Measurements from ENCODE around the gene THRSP. TPM values are rescaled to one million over a fixed set of nuclear protein-coding genes. Genes with fewer than 3 reads are reported as not detected.
"Not testable (repeated sequence)": the region's sequence is repeated elsewhere in the genome, so short reads cannot be mapped to it uniquely, and the experiment has no call there.

Gene THRSP, protein sequence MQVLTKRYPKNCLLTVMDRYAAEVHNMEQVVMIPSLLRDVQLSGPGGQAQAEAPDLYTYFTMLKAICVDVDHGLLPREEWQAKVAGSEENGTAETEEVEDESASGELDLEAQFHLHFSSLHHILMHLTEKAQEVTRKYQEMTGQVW
- 10 to 100 TPM; 34.6 to 88.4 TPM for total RNA-seq
- long read RNA-seq, transcript THRSP-201 (2 exons, 1,174 nt): major isoform, 7 of 7 reads
- long read RNA-seq, partial matches to known transcripts: 0 of 7 reads
- long read RNA-seq, other reads (novel, unspliced or antisense): 0 of 7 reads

DNA sequence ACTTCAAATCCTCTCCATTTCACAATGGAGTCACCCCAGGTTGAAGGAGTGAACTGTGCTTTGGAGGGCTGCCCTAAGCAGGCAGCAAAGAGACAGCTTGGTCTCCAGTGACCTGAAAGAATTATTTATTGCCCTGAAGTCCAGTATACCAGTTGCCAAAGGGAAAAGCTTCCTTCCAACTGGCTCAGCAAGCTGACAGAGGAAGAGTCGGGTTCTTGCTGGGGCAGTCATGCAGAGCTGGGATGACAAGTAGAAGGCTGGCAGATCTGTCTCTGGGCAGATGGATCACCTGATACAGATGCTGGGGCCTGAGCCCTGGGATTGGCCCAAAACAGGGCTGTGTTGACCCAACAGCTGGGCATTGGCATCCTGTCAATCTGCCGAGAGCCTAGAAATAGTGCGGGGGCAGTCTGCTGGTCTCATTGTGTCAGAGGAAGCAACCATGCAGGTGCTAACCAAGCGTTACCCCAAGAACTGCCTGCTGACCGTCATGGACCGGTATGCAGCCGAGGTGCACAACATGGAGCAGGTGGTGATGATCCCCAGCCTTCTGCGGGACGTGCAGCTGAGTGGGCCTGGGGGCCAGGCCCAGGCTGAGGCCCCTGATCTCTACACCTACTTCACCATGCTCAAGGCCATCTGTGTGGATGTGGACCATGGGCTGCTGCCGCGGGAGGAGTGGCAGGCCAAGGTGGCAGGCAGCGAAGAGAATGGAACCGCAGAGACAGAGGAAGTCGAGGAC is at the start of gene THRSP:
Gene THRSP, plus strand, starts transcription at position 422 of the 742 bp plus-strand sequence. Its CDS starts 21 bp downstream, at position 443.
- no peak for DNase-seq
- intact Hi-C loops (cut with DNase I): no loop called here

DNA sequence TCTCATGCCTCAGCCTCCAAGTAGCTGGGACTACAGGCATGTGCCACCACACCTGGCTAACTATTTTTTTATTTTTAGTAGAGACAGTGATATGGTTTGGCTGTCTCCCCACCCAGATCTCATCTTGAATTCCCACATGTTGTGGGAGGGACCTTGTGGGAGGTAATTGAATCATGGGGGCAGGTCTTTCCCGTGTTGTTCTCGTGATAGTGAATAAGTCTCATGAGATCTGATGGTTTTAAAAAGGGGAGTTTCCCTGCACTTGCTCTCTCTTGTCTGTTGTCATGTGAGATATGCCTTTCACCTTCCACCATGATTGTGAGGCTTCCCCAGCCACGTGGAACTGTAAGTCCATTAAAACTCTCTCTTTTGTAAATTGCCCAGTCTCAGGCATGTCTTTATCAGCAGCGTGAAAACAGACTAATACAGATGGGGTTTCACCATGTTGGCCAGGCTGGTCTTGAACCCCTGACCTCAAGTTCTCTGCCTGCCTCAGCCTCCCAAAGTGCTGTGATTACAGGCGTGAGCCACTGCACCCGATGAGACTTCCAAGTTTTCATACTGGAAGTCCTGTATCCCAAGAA is 48.6 kb upstream of the THRSP start:
- intact Hi-C loops (cut with DNase I); ATAC-seq; DNase-seq: not testable (repeated sequence)

More for the DNA sequence above, at the start of gene THRSP:
- ATAC-seq: peak in 1 of 2 donors; percentile 48

DNA sequence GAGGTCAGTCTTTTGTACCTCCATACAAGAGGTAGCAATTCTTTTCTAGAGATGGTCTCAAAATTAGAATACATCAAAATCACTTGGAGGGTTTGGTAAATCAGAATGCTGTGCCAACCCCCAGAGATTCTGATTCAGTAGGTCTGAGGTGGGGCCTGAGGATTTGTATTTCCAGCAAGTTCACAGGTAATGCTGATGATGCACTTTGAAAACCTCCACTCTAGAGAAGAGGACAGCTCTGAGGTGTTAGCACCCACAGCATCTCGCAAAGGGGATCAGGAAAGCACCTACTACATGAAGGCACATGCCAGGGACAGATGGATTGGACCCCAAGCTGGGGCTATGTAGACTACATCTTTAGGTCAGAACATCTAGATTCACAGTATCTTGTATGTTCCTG is 47.8 kb upstream of the THRSP start:
- no peak for ATAC-seq
- intact Hi-C loops (cut with DNase I): no loop called here
- DNase-seq: no peak

DNA sequence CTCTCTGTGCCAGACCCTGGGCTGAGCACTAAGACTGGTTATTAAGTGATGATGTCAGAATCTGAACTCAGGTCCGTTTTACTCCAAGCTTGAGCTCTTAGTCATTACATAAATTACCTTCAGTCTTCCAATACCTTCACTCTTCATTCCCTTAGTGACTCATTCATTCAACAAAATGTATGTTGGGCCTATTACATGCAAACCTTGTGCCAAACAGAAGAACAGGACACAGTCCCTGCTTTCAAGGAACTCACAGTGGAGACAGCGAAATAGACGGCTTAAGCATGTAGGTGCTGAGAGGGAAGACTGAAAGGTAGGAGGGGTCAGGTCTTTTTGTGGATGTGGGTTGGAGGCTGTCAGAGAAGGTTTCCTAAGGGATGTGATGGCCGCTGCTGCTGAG is 43.9 kb upstream of the THRSP start:
- no peak for ATAC-seq
- intact Hi-C loops (cut with DNase I): no loop called here
- DNase-seq: no peak

DNA sequence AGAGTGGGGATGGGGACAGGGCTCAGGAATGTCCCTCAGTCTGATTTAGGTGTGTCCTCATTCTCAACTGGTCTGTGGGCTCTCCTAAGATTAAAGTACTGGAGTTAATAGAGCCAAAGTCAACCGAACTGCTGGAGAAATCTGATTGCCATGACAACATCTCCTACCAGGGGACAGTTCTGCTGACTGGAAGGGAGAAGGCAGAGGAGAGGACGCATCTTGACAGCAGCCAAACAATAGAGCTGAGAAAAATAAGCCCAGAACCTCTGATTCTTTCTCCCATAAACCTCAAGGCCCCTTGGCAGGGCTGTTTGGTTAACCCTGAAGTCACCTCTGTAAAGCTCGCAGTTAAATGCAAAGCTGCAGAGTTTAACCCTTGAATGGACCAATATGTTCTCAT is 43.4 kb upstream of the THRSP start:
- ATAC-seq: no peak
- intact Hi-C loops (cut with DNase I): no loop called here

DNA sequence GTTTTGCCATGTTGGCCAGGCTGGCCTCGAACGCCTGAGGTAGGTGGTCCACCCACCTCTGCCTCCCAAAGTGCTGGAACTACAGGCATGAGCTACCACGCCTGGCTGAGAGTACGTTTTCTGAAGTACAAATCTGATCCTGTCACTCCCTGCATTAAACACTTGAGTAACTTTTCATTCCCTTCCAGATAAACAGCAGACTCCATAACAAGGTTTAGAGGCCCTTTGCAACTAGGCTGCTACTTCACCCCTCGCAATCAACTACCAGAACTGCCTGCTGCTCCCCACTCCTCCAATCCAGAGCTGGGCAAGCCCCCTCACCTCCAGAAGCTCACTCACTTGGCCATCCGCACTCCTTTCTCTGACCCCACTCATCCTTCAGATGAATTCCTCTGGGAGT is 42.0 kb upstream of the THRSP start:
- DNase-seq (no peak), ATAC-seq (no peak)
- intact Hi-C loops (cut with DNase I): no loop called here

More for the DNA sequence above, 43.4 kb upstream of the THRSP start:
- no peak for DNase-seq

DNA sequence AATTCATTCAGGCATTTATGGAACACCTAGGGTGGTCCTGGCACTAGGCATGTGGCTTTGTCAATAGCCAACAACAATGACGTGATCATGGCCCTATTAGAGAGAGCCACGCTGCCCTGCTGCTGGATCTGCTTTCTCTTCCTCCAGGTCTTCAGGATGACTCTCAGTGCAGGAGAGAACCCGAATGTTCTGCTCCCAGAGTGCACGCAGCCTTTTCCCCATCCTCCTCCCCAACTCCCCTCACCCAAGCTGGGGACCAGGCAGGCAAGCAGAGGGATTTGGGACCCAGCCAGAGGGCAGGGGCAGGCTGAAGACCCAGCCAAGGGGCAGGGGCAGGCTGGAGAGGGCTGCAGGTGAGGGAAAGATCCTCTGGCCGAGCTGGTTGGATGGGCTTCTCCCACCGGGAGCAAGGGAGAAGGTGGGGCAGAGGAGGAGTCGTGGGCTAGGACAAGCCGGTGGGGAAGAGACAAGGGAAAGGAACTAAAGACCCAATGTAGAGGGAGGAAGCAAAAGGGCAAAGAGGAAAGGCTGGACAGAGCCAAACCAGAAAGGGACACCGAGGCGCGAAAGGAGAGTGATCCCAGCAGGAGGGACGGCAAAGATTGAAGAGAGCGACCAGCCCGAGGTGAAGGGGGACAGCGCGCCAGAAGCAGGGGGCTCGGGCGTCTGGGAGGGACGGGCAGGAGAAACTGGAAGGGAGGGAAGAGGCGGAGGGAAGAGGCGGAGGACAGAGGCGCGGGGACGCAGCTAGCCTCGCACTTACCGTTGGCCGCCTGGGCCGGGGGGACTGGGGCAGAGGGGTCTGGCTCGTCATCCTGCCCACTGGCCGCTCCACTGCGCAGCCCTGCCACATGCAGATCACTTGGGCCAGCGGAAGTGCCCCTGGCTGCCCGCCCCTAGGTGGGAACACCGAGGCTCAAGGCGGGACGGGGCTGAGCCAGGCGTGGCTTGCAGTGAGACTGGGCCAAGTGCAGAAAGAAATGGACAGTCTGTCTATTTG is 41.0 kb upstream of the THRSP start, which contains the start of gene KCTD14:
Gene KCTD14, minus strand, starts transcription at position 880 of the 1,000 bp plus-strand sequence. Its CDS starts 27 bp downstream, at position 853.
- peak; percentile 82 to 92 for ATAC-seq
- DNase-seq: peak; percentile 53
- intact Hi-C loops (cut with DNase I): no loop called here

DNA sequence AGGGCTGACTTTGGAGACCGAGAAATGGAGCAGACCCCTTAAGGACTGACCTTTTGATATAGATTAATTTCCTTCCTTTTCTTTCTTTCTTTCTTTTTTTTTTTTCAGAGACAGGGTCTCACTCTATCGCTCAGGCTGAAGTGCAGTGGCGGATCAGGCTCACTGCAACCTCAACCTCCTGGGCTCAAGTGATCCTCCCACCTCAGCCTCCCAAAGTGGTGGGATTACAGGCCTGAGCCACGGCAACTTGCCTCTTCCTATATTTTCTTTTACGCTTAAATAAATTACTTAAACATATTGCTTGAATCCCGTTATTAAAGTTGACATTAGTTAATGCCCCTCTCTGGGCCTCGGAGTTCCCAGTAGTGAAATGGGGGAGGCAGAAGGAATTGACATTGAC is 40.2 kb upstream of the THRSP start:
- peak in 1 of 2 donors; percentile 15 for ATAC-seq
- intact Hi-C loops (cut with DNase I): no loop called here
- DNase-seq: no peak

DNA sequence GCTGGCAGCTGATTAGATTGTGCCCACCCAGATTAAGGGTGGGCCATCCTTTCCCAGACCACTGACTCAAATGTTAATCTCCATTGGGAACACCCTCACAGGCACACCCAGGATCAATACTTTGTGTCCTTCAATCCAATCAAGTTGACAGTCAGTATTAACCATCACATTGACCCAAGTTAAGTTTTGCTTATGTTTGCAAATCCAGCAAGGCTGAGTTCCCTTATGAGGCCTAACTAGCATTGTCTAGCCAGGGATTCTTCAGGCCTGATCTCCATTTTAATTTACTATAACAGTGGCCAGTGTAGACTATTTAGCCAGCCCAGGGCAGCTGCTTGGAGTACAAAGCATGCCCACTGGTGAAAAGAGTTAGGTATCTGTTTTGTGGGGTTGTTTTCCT is 38.3 kb upstream of the THRSP start:
- DNase-seq (no peak), ATAC-seq (no peak)
- intact Hi-C loops (cut with DNase I): no loop called here

DNA sequence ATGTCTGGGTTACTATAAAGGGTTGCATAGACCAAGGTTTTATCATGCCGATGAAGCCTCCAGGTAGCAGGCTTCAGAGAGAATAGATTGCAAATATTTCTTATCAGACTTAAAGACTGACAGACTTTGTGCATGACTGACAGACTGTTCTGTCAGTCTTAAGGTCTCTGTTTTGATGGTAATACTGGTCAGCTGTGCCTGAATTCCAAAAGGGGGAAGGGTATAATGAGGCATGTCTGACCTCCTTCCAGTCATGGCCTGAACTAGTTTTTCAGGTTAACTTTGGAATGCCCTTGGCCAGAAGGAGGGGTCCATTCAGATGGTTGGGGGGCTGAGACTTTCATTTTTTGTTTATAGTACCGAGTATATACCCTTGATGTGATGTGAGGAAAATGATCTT is 35.9 kb upstream of the THRSP start:
- ATAC-seq (no peak), DNase-seq (no peak)
- intact Hi-C loops (cut with DNase I): no loop called here

DNA sequence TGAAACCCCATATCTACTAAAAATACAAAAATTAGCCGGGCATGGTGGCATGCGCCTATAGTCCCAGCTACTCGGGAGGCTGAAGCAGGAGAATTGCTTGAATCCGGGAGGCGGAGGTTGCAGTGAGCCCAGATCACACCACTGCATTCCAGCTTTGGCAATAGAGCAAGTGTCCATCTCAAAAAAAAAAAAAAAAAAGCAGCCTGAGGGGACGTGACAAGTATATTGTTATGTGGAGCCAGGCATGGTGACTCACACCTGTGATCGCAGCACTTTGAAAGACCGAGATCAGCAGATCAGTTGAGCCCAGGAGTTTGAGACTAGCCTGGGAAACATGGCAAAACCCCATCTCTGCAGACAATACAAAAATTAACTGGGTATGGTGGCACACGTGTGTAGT is 35.2 kb upstream of the THRSP start:
- intact Hi-C loops (cut with DNase I); DNase-seq; ATAC-seq: not testable (repeated sequence)

DNA sequence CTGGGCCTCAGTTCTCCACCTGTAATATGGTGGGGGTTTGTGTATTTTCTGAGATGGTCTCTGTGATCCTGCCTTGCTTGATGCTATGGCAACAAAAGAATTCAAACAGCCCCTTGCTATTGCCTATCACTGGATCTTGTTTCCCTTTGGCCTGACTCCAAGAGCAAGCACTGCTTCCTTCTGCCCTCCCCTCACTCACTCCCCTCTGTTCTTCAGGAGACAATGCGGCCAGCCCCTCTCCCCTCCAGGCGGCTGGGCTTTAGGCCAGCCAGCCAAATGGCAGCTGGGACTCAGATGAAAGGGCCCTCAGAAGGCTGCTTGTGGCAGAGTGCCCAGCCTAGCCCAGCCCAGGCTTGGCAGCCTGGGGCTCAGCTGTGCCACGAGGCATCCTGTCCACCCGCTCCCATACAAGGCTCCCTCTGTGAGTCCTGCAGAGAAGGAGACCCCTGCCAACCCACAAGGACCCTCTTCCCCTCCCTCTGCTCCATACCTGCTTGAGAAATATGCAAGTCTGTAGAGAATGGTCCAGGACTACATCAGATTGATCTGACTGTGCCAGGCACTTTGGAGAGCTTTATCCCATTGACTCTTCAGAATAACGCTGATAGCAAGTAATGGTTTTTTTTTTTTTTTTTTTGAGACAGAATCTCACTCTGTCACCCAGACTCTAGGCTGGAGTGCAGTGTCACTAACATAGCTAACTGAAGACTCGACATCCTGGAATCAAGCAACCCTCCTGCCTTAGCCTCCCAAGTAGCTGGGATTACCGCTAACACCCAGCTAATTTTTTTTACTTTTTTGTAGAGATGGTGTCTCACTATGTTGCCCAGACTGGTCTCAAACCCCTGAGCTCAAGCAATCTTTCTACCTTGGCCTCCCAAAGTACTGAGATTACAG is 33.0 kb upstream of the THRSP start:
- peak; percentile 93 to 95 for ATAC-seq
- DNase-seq: peak; percentile 55
- intact Hi-C loops (cut with DNase I): no loop called here

DNA sequence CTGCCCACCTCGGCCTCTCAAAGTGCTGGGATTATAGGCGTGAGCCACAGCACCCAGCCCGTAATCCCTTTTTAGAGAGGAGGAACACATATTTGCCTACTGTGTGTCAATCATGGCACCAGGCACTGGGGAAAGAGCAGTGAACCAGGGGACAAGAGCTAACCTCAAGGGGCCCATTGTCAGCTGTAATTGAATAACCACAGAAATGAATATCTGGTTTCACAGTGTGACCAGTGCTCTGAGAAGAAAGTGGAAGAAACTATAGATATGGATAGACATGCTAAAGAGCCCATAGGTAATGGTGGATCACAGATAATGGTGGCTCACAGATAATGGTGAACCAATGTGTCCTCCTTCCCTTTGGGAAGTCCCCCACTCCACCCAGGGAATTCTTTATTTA is 32.0 kb upstream of the THRSP start:
- no peak for DNase-seq
- no peak for ATAC-seq
- intact Hi-C loops (cut with DNase I): no loop called here

DNA sequence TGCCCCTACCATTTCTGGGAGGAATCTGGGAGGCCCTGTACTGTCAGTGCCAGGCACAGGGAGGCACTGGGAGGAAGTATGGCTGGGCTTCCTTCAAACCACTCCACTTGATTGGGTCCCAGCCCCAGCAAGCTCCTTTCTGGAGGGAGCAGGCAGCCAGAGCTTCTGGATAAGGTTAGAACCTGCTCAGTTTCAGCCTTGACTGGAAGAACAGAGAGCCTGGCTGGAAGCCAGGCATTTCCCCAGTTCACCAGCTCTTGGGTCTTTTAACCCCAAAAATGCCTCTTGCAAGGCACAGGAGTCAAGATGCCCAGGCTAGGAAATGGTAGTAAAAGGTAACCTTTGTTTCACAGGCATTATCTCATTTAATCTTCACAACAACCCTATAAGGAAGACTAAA is 31.6 kb upstream of the THRSP start:
- ATAC-seq (peak in 1 of 2 donors; percentile 45), DNase-seq (no peak)
- intact Hi-C loops (cut with DNase I): no loop called here

DNA sequence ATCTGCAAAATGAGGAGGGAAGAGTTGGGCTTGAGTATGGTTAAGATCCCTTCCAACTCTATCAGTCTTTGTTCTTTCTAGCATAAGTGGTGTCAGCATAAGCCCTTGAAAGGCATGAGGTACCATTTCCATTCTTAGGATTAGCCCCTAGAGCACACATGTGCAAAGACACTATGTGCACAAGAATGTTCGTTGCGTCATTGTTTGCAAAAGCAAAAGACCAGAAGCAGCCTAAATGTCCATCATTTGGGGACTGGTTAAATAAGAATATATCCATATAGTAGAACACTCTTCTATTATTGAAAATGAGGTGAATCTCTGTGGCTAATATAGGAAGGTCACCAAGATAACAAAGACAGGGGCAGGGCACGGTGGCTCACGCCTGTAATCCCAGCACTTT is 30.6 kb upstream of the THRSP start:
- no peak for ATAC-seq
- DNase-seq: no peak
- intact Hi-C loops (cut with DNase I): no loop called here

DNA sequence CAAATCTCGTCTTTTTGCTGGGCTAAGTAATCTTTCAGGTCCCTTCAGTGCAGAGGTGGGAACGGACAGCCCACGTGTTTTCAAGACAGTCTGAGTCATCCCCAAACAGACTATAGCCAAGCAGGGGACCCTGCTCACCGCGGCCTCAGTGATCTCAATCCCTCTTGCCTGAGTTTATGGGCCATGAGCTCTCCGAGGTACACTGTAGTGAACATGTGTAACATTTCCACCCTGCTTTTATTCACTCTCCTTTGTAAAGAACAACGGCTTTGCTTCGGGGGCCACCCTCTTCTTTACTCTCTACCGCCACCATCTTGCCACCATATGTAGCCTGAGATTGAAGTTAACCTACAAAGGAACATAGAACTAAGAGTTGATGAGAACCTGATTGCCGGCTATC is 29.0 kb upstream of the THRSP start:
- DNase-seq: no peak
- intact Hi-C loops (cut with DNase I): no loop called here
- no peak for ATAC-seq

DNA sequence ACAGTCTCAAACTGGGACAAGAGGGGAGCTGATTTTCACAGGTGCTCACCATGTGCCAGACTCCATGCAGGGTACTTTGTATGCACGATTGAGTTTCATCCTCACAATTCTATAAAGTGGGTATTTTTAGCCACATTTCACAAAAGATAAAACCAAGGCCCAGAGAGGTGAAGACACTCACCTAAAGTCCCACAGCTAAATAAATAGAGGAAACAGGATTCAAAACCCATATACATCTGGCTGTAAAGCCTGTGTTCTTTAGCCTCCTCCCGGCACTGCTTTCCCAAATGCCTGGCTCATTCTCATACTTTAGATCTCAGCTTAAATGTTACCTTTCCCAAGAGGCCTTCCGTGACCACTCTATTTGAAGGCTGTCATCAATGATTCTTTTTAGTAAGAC is 27.3 kb upstream of the THRSP start:
- no peak for ATAC-seq
- no peak for DNase-seq
- intact Hi-C loops (cut with DNase I): no loop called here

DNA sequence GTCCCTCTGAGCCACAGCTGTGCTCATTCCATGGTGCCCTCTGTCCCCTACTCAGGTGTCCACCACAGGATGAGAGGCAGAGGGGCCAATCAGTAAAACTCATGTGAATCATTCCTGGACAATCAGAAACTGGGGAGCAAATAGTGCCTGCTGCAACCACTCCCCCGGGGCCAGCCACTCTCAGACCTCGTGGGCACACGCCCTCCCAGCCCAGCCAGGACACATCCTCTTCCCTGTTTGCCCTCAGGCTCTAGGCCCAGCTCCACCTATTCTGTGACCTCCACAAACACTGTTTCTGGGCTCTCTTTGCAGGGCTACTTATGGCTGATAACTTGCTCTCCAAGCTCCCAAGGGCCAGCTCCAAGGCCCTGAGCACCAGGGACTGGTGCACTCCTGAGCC is 26.6 kb upstream of the THRSP start:
- intact Hi-C loops (cut with DNase I): no loop called here
- DNase-seq (no peak), ATAC-seq (peak; percentile 13 to 49)
